Stimulated activated memory B cell treated with anti-CD40 and anti-IgM and Interleukin-4, amounts not matched to agents 10 μg/mL and 1 μg/mL and 100 μg/mL, for 72 hours (primary cell): ENCODE measurements around the gene SRP14.

Source experiments
- ATAC-seq: fragments of 150-1000 bp; cut with Tn5 transposase; 2 replicates; pipeline ENCODE4 v1.10.0; 2021
- H3K27ac Mint-ChIP-seq: one replicate; pipeline ENCODE4 v1.8.0; 2022; ENCODE audit warnings: mild to moderate bottlenecking, mixed read lengths
- H3K27me3 Mint-ChIP-seq: one replicate; pipeline ENCODE4 v1.8.0; 2022; ENCODE audit warnings: mixed read lengths
- H3K36me3 Mint-ChIP-seq: one replicate; pipeline ENCODE4 v1.8.0; 2022; ENCODE audit warnings: mixed read lengths
- H3K4me1 Mint-ChIP-seq: one replicate; pipeline ENCODE4 v1.8.0; 2022; ENCODE audit warnings: mixed read lengths
- H3K4me3 Mint-ChIP-seq: one replicate; pipeline ENCODE4 v1.8.0; 2022; ENCODE audit warnings: mild to moderate bottlenecking, moderate library complexity, mixed read lengths
- H3K9me3 Mint-ChIP-seq: one replicate; pipeline ENCODE4 v1.8.0; 2022; ENCODE audit warnings: mixed read lengths

SRP14 gene

GRCh38 chr15:40072216-40072990, 33.4 kb upstream of the SRP14 start:
- H3K36me3 Mint-ChIP-seq, result no peaks in the 10 kb centered on the region
- H3K4me3 Mint-ChIP-seq, result no peak overlapping the region
- H3K4me1 Mint-ChIP-seq, result peaks cover 46% of the 10 kb centered on the region
- no peaks in the 10 kb centered on the region for H3K9me3 Mint-ChIP-seq
- peak overlapping the region; percentile 49 for H3K27ac Mint-ChIP-seq
- ATAC-seq, result no peak
- H3K27me3 Mint-ChIP-seq, result no peaks in the 10 kb centered on the region

DNA sequence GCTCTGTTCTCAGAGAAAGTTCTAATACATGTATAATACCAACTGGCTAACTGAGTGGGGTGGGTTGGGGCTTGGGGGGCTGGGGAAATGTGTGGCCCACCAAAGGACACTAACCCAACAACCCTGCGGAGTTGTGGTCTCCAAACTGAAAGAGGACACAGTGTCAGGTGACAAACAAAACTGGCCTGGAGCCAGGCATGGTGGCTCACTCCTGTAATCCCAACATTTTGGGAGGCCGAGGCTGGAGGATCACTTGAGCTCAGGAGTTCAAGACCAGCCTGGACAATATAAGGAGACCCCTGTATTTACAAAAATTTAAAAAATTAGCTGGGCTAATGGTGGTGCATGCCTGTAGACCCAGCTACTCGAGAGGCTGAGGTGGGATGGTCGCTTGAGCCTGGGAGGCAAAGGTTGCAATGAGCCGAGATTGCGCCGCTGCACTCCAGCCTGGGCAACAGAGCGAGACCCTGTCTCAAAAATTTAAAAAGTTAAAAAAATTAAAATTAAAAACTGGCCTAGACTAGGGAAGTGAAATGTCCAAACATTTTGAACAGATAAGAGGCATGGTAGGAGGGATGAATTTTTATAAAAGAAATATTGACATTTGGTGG, 31.7 kb upstream of the SRP14 start:
- Mint-ChIP-seq H3K27me3 (no peaks in the 10 kb centered on the region), H3K9me3 (no peaks in the 10 kb centered on the region), H3K36me3 (no peaks in the 10 kb centered on the region), H3K4me1 (peaks cover 43% of the 10 kb centered on the region), H3K4me3 (no peak overlapping the region), H3K27ac (peak overlapping the region; percentile 85)
- ATAC-seq, result no peak

DNA sequence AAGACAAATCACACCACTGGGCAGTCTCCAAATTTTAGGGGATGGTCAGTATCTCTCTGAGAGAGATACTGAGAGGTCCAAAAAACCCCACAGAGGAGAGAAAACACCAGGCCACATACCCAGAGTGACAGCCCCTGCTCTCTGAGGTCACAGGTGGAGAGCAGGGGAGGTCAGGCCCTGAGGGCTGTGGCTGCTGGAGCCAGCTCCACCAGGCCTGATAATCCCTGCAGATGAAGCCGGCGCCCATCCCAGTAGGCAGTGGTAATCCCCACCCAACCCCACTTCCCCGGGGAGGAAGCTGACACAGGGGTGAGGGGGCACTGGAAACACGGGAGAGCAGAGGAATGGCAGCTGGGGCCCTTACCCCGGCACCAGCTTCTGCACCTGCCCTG, 31.2 kb upstream of the SRP14 start:
- no peaks in the 10 kb centered on the region for H3K27me3 Mint-ChIP-seq
- no peaks in the 10 kb centered on the region for H3K36me3 Mint-ChIP-seq
- peak overlapping the region; percentile 85 for H3K27ac Mint-ChIP-seq
- ATAC-seq, result no peak
- no peaks in the 10 kb centered on the region for H3K9me3 Mint-ChIP-seq
- peaks cover 40% of the 10 kb centered on the region for H3K4me1 Mint-ChIP-seq
- H3K4me3 Mint-ChIP-seq, result no peak overlapping the region

DNA sequence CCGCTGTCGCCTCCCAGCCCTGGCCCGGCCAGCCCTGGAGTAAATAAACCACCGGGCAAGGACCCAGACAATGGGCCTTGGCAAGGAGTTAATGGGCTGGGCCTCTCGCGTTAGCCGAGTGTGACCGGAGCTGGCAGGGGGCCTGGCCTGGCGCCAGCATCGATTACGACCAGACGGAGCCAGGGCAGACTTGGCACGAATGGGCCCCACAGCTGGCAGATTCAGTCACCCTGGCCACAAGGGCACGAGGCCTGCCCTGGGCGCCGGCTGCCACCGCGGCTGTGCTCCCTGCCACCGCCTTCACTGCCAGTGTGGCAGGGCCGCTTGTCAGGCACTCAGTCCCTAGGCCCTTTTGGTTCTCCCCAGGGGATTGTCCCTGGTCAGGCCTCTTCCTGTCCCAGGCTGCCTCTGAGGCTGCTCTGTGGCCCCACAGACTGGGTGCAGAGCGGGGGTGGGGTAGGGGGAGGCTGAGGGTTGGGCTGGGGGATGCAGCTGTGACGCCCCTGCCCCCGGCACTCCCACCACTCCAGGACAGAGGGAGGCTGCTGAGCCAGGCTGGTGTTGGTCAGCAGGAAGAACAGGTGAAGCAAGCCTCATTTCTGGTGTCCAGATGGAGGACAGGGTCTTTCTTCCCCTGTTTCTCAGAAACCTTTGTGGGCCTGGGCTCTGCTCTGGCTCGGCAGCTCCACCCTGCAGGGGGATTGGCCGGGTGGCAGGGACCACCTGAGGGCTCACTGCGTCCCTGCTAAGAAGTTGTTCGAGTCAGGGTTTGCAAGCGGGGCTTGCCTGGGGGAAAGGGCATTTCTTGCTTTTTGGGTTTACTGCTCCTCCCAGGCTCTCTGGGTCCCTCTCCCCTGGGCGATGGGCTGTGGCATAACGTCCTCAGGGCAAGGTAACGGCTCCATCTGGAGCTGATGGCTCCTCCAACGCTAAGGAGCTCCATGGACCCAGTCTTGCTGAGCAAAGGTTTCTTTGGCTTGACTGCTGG, 30.5 kb upstream of the SRP14 start:
- ATAC-seq, result peak; percentile 93
- H3K27ac Mint-ChIP-seq, result peak overlapping the region; percentile 85
- H3K9me3 Mint-ChIP-seq, result no peaks in the 10 kb centered on the region
- H3K4me1 Mint-ChIP-seq, result peaks cover 46% of the 10 kb centered on the region
- peak overlapping the region; percentile 15 for H3K4me3 Mint-ChIP-seq
- no peaks in the 10 kb centered on the region for H3K27me3 Mint-ChIP-seq
- no peaks in the 10 kb centered on the region for H3K36me3 Mint-ChIP-seq

DNA sequence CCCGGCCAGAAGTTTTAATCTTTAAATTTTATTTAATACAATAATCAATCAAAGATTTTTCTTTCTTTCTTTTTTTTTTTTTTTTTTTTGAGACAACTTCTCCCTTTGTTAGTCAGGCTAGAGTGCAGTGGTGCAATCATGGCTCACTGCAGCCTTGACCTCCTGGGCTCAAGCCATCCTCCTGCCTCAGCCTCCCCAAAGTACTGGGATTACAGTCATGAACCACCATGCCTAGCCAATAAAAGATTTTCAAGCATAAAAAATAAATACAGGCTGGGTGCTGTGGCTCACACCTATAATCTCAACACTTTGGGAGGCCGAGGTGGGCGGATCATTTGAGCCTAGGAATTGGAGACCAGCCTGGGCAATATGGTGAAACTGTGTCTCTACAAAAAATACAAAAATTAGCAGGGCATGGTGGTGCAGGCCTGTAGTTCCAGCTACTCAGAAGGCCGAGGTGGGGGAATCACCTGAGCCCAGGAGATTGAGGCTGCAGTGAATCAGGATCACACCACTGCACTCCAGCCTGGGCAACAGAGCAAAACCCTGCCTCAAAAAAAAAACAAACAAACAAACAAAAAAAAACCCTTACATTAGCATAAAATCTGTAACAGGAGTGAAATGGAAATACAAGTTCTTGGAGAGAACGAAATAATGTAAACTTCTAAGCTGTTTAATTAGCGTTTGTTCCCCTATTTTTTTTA, 29.1 kb upstream of the SRP14 start:
- no peak overlapping the region for H3K4me3 Mint-ChIP-seq
- H3K27me3 Mint-ChIP-seq, result no peaks in the 10 kb centered on the region
- no peak for ATAC-seq
- H3K9me3 Mint-ChIP-seq, result no peaks in the 10 kb centered on the region
- no peaks in the 10 kb centered on the region for H3K36me3 Mint-ChIP-seq
- peaks cover 43% of the 10 kb centered on the region for H3K4me1 Mint-ChIP-seq
- peak overlapping the region; percentile 85 for H3K27ac Mint-ChIP-seq

DNA sequence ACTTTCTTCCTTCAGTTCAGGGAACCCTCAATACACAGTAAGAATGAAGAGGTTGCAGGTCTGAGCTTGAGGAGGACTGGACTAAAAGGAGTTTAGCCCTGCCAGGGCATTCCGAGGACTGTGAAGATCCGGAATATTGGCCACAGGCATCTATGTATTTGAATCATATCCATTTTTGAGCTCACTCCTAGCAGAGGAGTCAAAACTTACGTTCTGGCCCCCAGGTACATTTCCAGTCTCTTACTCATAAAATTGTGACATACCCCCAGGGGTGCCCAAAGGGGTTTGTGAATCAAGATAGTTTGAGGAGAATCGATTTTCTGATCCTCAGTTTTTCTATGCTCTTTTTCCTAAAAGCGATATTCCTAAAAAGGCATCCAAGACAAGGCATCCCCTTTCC, 27.6 kb upstream of the SRP14 start:
- Mint-ChIP-seq H3K4me1 (peaks cover 43% of the 10 kb centered on the region), H3K36me3 (no peaks in the 10 kb centered on the region), H3K27ac (no peak overlapping the region), H3K4me3 (no peak overlapping the region), H3K9me3 (no peaks in the 10 kb centered on the region), H3K27me3 (no peaks in the 10 kb centered on the region)
- no peak for ATAC-seq

DNA sequence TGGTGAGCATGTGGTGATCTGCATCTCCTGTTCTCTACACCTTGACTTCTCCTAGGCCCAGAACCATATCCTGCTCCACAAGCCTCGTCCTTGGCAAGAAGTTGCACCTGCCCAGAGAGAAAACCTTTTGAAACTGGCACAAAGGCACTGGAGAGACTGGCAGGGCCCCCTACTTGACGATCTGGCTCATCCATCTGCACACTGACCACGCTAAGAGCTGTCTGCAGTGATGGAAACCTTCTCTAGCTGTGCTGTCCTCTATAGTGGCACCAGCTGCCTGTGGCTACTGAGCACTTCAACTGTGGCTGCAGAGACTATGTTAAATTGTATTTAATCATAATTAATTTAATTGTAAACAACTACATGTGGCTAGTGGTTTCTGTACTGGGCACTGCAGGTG, 26.2 kb upstream of the SRP14 start:
- no peak for ATAC-seq
- Mint-ChIP-seq H3K9me3 (no peaks in the 10 kb centered on the region), H3K27ac (no peak overlapping the region), H3K36me3 (no peaks in the 10 kb centered on the region), H3K4me1 (peaks cover 40% of the 10 kb centered on the region), H3K4me3 (no peak overlapping the region), H3K27me3 (no peaks in the 10 kb centered on the region)

DNA sequence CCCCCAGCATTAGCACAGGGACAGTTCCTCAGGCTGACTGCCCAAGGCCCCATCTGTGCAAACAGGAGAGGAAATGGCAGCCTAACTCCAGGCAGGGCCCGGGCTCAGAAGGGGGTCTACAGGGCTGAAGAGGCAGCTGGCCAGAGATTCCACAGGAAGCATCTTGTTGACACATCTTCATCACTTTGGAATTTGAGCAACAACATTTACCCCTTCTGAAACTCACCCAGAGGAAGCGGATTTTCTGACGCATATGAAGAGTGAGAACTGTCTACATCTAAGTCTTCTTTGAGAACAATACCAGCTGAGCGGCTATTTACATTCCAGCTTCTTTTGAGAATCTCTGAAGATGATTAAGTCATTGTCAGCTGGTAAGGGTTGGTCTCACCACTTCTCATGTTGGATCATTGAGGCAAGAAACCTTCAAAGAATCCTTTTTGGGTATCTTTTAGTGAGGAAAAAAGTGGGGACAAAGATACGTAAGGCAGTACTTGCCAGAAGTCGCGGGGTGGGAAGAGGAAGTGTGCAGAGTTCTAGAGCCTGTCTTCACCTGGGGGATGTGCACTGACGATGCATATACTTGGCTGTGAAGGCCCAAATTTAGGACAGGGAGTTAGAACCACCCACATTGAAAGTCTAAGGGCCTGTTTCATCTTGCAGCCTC, 25.4 kb upstream of the SRP14 start:
- no peaks in the 10 kb centered on the region for H3K27me3 Mint-ChIP-seq
- ATAC-seq, result peak; percentile 68
- H3K4me1 Mint-ChIP-seq, result peaks cover 32% of the 10 kb centered on the region
- H3K9me3 Mint-ChIP-seq, result no peaks in the 10 kb centered on the region
- H3K27ac Mint-ChIP-seq, result no peak overlapping the region
- peak overlapping the region; percentile 28 for H3K4me3 Mint-ChIP-seq
- no peaks in the 10 kb centered on the region for H3K36me3 Mint-ChIP-seq

DNA sequence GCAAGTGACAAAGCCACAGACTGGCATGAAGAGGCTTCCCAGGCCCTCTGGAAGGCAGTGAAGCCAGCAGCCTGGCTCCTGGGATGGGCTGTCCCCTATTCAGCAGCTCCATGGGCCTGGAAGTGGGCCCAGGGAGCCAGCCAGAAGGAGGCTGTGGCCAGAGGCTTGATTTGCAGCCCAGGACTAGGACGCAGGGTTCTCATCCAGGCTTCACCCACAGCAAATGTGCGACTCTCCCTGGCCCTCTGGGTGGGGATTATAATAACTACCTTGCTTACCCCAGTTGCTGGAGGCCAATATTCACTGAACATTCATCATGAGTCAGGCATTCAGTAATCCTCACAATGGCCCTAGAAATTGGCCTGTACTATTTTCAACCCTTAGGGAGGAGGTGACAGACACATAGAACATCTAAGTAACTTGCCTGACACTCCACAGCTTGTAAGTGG, 24.6 kb upstream of the SRP14 start:
- Mint-ChIP-seq H3K4me3 (no peak overlapping the region), H3K27ac (no peak overlapping the region), H3K9me3 (no peaks in the 10 kb centered on the region), H3K27me3 (no peaks in the 10 kb centered on the region), H3K36me3 (peaks cover 1% of the 10 kb centered on the region), H3K4me1 (peaks cover 28% of the 10 kb centered on the region)
- no peak for ATAC-seq

DNA sequence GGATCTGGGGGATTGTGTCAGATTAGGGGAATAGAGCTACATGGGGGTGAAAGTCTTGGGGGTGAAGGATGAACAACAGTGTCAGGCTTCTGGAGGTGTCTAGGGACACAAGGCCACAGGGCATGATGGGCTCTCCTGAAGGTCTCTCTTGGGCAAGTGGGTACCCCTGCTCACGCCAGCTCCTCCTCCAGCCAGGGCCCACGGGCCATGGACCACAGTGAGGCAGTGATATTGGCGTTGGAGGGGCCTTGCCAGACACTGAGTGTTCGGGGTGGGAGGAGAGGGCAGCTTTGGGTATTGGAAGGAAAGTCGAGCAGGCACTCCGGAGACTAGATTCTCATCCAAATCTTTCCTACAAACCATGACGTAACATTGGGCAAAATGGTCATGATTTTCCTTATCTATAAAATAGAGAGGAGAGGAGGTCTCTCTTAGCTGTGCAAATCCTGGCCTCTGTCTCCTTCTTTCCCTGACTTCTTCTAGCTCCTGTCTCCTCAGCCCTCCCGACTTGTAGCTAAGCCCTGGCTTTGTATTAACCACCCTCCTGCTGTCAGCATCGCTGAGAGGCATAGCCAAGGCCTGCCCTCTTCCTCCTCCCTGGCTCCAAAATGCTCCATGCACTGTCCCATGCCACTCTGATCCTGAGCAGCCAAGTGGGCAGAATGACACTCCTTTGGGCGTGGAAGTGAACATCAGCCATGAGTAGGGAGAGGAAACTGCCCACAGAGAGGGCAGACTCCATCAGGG, 24.0 kb upstream of the SRP14 start:
- H3K4me1 Mint-ChIP-seq, result peaks cover 28% of the 10 kb centered on the region
- no peak overlapping the region for H3K27ac Mint-ChIP-seq
- ATAC-seq, result no peak
- H3K4me3 Mint-ChIP-seq, result no peak overlapping the region
- H3K27me3 Mint-ChIP-seq, result no peaks in the 10 kb centered on the region
- H3K36me3 Mint-ChIP-seq, result peaks cover 7% of the 10 kb centered on the region
- H3K9me3 Mint-ChIP-seq, result no peaks in the 10 kb centered on the region

GRCh38 chr15:40061212-40061901, 22.4 kb upstream of the SRP14 start:
- H3K27me3 Mint-ChIP-seq, result no peaks in the 10 kb centered on the region
- no peak overlapping the region for H3K27ac Mint-ChIP-seq
- peaks cover 12% of the 10 kb centered on the region for H3K36me3 Mint-ChIP-seq
- peak; percentile 85 for ATAC-seq
- no peak overlapping the region for H3K4me3 Mint-ChIP-seq
- no peaks in the 10 kb centered on the region for H3K9me3 Mint-ChIP-seq
- peaks cover 32% of the 10 kb centered on the region for H3K4me1 Mint-ChIP-seq

GRCh38 chr15:40060236-40060961, 21.4 kb upstream of the SRP14 start:
- peaks cover 38% of the 10 kb centered on the region for H3K4me1 Mint-ChIP-seq
- no peak overlapping the region for H3K27ac Mint-ChIP-seq
- no peaks in the 10 kb centered on the region for H3K9me3 Mint-ChIP-seq
- H3K27me3 Mint-ChIP-seq, result no peaks in the 10 kb centered on the region
- no peak overlapping the region for H3K4me3 Mint-ChIP-seq
- ATAC-seq, result no peak
- H3K36me3 Mint-ChIP-seq, result peaks cover 12% of the 10 kb centered on the region

DNA sequence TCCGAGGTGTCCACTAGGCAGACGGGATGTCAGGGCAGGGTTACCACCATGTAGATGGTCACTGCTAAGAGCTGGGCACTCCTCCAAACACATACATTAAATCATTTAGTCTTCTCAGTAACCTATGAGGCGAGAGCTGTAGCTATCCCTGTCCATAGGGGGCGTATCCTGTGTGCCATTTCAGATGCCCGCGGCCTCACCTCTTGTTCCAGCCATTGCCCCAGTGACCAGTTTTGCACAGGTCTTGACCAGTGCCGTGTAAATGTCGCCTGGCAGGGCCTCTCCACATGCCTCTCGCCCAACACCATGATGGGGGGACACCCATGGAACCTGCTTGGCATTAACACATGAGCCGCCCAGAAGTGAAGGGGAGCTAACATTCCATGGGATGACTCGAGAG, 20.8 kb upstream of the SRP14 start:
- H3K4me3 Mint-ChIP-seq, result no peak overlapping the region

More for the DNA sequence above, 20.8 kb upstream of the SRP14 start:
- H3K36me3 Mint-ChIP-seq, result peaks cover 12% of the 10 kb centered on the region
- no peaks in the 10 kb centered on the region for H3K27me3 Mint-ChIP-seq
- no peak overlapping the region for H3K27ac Mint-ChIP-seq
- peaks cover 38% of the 10 kb centered on the region for H3K4me1 Mint-ChIP-seq
- no peak for ATAC-seq
- H3K9me3 Mint-ChIP-seq, result no peaks in the 10 kb centered on the region
